GM12891 (cell line): ENCODE measurements around the gene ANK3.

Experiments used
- PAX5 ChIP-seq: IDR thresholded peaks from 2 replicates; pipeline ENCODE4 v1.6.1; 2011; ENCODE audit warnings: low read length, moderate library complexity, mild to moderate bottlenecking; ENCODE audit not compliant: insufficient read depth, severe bottlenecking
- POLR2A ChIP-seq: IDR thresholded peaks from 2 replicates; pipeline ENCODE4 v1.6.1; 2011; ENCODE audit warnings: low read depth, low read length, control low read depth
- POLR2AphosphoS5 ChIP-seq: IDR thresholded peaks from 2 replicates; pipeline ENCODE4 v1.6.1; 2011; ENCODE audit warnings: low read depth, low read length, control low read depth
- TAF1 ChIP-seq: IDR thresholded peaks from 2 replicates; pipeline ENCODE4 v1.6.1; 2011; ENCODE audit warnings: low read depth, low read length, control low read depth

DNA sequence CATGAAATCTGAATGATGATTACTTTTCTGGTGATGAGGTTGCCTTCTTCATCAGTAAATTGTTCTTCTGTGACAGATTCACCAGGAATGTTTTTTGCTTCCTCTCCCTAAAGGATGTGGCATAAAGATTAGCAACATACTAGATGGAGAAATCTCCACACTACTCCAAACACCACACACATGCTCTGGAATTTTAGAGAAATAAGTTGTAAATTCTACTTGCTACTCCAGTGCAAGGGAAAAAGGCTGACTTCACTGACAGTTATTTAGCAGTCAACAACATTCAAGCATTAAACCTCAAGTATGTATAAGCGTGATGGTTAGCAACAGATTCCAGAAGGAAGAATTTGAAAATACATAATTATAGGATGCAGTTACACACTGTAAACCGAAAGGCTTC lies 345.4 kb downstream of the ANK3 start:
- TF ChIP-seq POLR2A: no peak
- TF ChIP-seq TAF1: no peak
- no peak for TF ChIP-seq PAX5
- no peak for TF ChIP-seq POLR2AphosphoS5
